Tibial artery (tissue), 4 donors: ENCODE results near the gene SP6.

Experiments used
- DNase-seq, 2 donors: peaks; one replicate each; pipeline ENCODE4 v3.0.0-alpha.2; 2019
- H3K27ac ChIP-seq, 2 donors: fragments of 200-600 bp; sonication (generic) in 1 of 2; 1 replicate in 1 of 2; 2 replicates in 1 of 2; pipeline ENCODE4 v1.5.1; 2018 to 2019; ENCODE audit warnings: mild to moderate bottlenecking in 1 of 2
- H3K27me3 ChIP-seq, 2 donors: fragments of 200-600 bp; sonication (generic) in 1 of 2; one replicate each; pipeline versions ENCODE4 v1.5.1 to v1.6.0; 2016 to 2019
- H3K36me3 ChIP-seq, 3 donors: fragments of 200-600 bp; sonication (generic) in 2 of 3; one replicate each; pipeline ENCODE4 v1.5.1; 2016 to 2019; ENCODE audit warnings: mild to moderate bottlenecking in 2 of 3
- H3K4me1 ChIP-seq, 4 donors: fragments of 200-600 bp; sonication (generic) in 2 of 4; 1 replicate in 3 of 4; 2 replicates in 1 of 4; pipeline ENCODE4 v1.5.1; 2016 to 2019
- H3K4me3 ChIP-seq, 2 donors: fragments of 200-600 bp; sonication (generic) in 1 of 2; 1 replicate in 1 of 2; 2 replicates in 1 of 2; pipeline ENCODE4 v1.5.1; 2018 to 2019; ENCODE audit warnings: mild to moderate bottlenecking in 2 of 2
- H3K9me3 ChIP-seq, 3 donors: fragments of 200-600 bp; sonication (generic) in 1 of 3; one replicate each; pipeline ENCODE4 v1.5.1; 2016 to 2019
- intact Hi-C: fragments of 100-400 bp; cut with DNase I; formaldehyde crosslinking; loops from one replicate; pipeline ENCODE4 v1.15.0; 2023; ENCODE audit warnings: low total_unique reads
- TF ChIP-seq, protein P1 (sequence below), 2 experiments: fragments of 200-600 bp in 1 of 2; fragments of 450-650 bp in 1 of 2; IDR thresholded peaks; one replicate each; pipeline ENCODE4 v1.5.1; 2017 to 2019; ENCODE audit warnings: antibody characterized with exemption in 2 of 2, mild to moderate bottlenecking in 1 of 2, moderate library complexity in 1 of 2

Gene SP6

DNA sequence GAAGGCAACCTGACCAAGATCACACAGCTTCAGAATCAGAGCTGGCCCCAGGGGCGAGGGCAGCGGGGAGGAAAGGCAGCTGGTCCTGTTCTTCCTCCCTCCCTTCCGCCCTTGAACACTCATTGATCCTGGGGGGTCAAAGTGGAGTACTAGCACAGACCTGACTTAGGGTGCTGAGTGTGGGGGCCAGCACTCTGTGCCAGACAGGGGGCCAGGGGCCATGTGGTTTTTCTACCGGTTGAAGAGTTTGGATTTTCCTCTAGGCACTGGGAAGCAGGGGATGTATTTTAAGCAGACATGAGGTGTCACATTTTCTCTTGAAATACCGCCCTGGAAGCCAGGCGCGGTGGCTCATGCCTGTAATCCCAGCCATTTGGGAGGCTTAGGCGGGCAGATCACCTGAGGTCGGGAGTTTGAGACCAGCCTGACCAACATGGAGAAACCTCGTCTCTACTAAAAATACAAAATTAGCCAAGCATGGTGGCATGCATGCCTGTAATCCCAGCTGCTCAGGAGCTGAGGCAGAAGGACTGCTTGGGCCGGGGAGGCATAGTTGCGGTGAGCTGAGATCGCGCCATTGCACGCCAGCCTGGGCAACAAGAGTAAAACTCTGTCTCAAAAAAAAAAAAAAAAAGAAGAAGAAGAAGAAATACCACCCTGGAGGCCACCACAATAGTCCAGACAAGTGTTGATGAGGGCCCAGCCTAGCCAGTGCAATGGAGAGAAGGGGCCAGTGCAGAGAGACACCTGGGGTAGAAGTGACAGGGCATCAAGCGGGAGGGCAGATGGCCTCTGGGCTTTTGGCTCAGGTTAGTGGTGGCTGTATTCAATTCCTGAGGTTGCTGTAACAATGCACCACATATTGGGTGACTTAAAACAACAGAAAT, 44.7 kb downstream of the SP6 start:
- Histone ChIP-seq H3K36me3 (peaks cover 6 to 38% (median 36%) of the 10 kb centered on the region in 3 donors), H3K4me3 (no peak overlapping the region), H3K27ac (no peak overlapping the region), H3K9me3 (no peaks in the 10 kb centered on the region), H3K27me3 (peaks cover 0 to 18% of the 10 kb centered on the region in 2 donors), H3K4me1 (peaks cover 0 to 5% (median 0%) of the 10 kb centered on the region in 4 donors)
- TF ChIP-seq, protein P1, sequence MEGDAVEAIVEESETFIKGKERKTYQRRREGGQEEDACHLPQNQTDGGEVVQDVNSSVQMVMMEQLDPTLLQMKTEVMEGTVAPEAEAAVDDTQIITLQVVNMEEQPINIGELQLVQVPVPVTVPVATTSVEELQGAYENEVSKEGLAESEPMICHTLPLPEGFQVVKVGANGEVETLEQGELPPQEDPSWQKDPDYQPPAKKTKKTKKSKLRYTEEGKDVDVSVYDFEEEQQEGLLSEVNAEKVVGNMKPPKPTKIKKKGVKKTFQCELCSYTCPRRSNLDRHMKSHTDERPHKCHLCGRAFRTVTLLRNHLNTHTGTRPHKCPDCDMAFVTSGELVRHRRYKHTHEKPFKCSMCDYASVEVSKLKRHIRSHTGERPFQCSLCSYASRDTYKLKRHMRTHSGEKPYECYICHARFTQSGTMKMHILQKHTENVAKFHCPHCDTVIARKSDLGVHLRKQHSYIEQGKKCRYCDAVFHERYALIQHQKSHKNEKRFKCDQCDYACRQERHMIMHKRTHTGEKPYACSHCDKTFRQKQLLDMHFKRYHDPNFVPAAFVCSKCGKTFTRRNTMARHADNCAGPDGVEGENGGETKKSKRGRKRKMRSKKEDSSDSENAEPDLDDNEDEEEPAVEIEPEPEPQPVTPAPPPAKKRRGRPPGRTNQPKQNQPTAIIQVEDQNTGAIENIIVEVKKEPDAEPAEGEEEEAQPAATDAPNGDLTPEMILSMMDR (IDR thresholded peaks at IDR 0.05) = no peak
- no peak for DNase-seq
- intact Hi-C loops = no loop called here

DNA sequence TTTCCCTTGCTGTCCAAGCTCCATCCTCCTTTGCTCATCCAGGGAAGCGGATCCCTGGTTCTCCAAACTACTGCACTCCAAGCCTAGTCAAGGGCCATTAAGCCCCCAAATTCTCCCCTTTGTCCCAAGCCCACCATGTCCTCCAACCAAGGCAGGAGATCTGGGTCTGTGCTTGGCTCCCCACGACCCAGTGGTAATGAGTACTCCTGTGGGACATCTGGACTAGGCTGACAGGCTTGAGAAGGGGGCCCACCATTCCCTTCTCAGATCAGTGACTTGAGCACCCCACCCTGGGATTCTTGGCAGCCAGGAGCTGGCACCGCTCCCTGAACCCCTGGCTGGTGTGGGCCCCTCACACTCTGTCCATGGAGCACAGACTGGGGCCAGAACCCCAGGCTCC, 46.5 kb downstream of the SP6 start:
- Histone ChIP-seq H3K36me3 (peaks cover 6 to 30% (median 29%) of the 10 kb centered on the region in 3 donors), H3K9me3 (no peaks in the 10 kb centered on the region), H3K4me3 (no peak overlapping the region), H3K4me1 (peaks cover 0 to 5% (median 0%) of the 10 kb centered on the region in 4 donors), H3K27me3 (peaks cover 0 to 25% of the 10 kb centered on the region in 2 donors), H3K27ac (no peak overlapping the region)
- no peak for DNase-seq
- intact Hi-C loops = no loop called here
- TF ChIP-seq, protein P1 (IDR thresholded peaks at IDR 0.05) = no peak

DNA sequence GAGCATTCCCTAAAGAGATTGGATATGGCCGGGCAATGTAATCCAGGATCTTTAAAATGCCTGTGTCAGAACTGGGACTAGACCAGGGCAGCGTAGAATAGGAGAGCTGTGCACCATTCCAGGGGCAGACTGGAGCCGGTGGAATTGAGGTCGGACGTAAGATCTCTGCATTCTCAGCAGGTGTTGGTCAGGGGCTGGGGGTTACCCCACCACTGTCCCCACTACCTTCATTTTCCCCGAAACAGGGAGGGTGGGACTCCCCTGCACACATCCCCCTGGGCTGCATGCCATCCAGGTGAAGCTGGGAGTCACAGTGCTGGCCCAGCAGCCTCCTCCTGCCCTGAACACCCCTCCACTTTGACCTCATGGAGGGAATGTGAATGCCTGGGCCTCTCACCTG, 47.2 kb downstream of the SP6 start:
- H3K4me3 ChIP-seq = no peak overlapping the region
- H3K27ac ChIP-seq = no peak overlapping the region
- peaks cover 6 to 24% (median 23%) of the 10 kb centered on the region in 3 donors for H3K36me3 ChIP-seq
- H3K9me3 ChIP-seq = no peaks in the 10 kb centered on the region
- H3K4me1 ChIP-seq = peaks cover 0 to 5% (median 0%) of the 10 kb centered on the region in 4 donors
- DNase-seq = no peak
- H3K27me3 ChIP-seq = peaks cover 0 to 25% of the 10 kb centered on the region in 2 donors
- intact Hi-C loops = no loop called here
- TF ChIP-seq, protein P1 (IDR thresholded peaks at IDR 0.05) = no peak

DNA sequence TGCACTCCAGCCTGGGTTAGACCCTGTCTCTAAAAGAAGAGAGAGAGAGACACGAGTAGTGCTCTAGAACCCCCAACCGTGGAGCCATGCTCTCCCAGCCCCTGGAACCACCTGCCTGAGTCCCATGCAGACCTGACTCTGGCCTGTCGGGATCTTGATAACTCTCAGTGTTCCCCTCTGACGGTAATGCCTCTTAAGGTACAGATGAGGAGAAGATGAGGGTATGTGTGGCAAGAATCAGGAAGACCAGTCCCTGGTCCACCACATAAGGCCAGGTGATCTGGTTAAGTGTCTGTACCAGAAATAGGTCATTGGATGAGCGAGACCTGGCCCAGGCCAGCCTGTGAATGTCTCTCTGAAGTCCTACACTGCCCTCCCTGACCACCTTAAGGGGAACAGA, 47.8 kb downstream of the SP6 start:
- peaks cover 0 to 30% of the 10 kb centered on the region in 2 donors for H3K27me3 ChIP-seq
- no peaks in the 10 kb centered on the region for H3K9me3 ChIP-seq
- TF ChIP-seq, protein P1 (IDR thresholded peaks at IDR 0.05) = no peak
- H3K4me1 ChIP-seq = peaks cover 0 to 5% (median 0%) of the 10 kb centered on the region in 4 donors
- peaks cover under 1 to 18% (median 17%) of the 10 kb centered on the region in 3 donors for H3K36me3 ChIP-seq
- no peak overlapping the region for H3K27ac ChIP-seq
- intact Hi-C loops = no loop called here
- no peak for DNase-seq
- H3K4me3 ChIP-seq = no peak overlapping the region

DNA sequence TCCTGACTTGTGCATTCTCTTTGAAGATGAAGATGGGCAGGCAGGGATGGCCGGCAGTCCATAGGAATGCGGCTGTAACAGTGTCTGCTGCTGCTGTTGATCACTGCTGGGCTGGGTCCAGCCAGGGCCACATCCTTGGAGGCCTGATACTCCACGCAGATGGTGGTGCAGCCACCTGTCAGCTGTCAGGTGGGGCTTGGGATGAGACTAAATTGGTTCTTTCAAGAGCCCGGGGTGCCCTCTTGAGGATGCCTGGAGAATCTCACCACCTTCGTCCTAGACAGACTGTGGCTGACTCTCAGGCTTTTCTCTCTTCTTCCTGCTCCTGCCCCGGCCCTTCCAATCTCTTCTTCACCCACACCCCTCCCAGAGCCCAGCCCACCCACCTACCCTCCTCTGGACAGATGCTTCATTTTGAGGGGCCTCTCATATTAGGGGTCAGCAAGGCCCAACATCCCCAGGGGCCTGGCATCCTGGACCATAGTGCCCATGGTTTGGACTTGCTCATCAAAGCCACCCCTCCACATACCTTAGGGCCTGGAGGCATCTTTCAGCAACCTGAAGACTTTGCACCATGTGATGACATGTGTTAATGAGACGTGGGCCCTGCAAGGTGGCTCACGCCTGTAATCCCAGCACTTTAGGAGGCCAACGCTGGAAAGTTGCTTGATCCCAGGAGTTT, 48.5 kb downstream of the SP6 start:
- Histone ChIP-seq H3K4me3 (no peak overlapping the region), H3K9me3 (no peaks in the 10 kb centered on the region), H3K27me3 (peaks cover 0 to 37% of the 10 kb centered on the region in 2 donors), H3K36me3 (peaks cover 0 to 11% (median 10%) of the 10 kb centered on the region in 3 donors), H3K27ac (no peak overlapping the region), H3K4me1 (peaks cover 0 to 5% (median 0%) of the 10 kb centered on the region in 4 donors)
- intact Hi-C loops = no loop called here
- TF ChIP-seq, protein P1 (IDR thresholded peaks at IDR 0.05) = peak in 1 of 2 experiments; percentile 33
- no peak for DNase-seq
